Measurements from ENCODE around the gene OR2G2. TPM values are rescaled to one million over a fixed set of nuclear protein-coding genes. Genes with fewer than 3 reads are reported as not detected.

OR2G2 gene
- total RNA-seq, 1 experiment from 2014 or later = not detected

- BruUV-seq (replicated peaks) = no TSS peak
- Histone ChIP-seq H3F3A (ENCODE audit: low read length, unreplicated experiment) (no peaks in the 10 kb centered on the region), H3K9me3 (ENCODE audit: low read length) (no peaks in the 10 kb centered on the region), H2AFZ (ENCODE audit: low read length) (no peak within 1 kb of the TSS), H3K9ac (ENCODE audit: low read length) (no peak within 1 kb of the TSS), H3K79me2 (ENCODE audit: low read length) (no peaks in the 10 kb centered on the region), H3K9me2 (replicated peaks; ENCODE audit: low read length) (no peaks in the 10 kb centered on the region), H3K4me2 (ENCODE audit: low read length) (no peak within 1 kb of the TSS), H3K27ac (ENCODE audit: low read length) (no peak within 1 kb of the TSS), H3K36me3 (ENCODE audit: low read depth, low read length) (no peaks in the 10 kb centered on the region), H3K4me3 (ENCODE audit: low read length) (no peak within 1 kb of the TSS), H4K20me1 (ENCODE audit: low read length) (no peaks in the 10 kb centered on the region), H3K4me1 (ENCODE audit: insufficient read depth, low read length) (peaks cover 11% of the 10 kb centered on the region; the same call in 1 of the 2 replicates), H3K27me3 (ENCODE audit: low read length) (peaks cover 26% of the 10 kb centered on the region; the same call in 1 of the 2 replicates)
- no peak for ATAC-seq
- CTCF ChIA-PET = no interaction called here
- TF ChIP-seq, protein P1, sequence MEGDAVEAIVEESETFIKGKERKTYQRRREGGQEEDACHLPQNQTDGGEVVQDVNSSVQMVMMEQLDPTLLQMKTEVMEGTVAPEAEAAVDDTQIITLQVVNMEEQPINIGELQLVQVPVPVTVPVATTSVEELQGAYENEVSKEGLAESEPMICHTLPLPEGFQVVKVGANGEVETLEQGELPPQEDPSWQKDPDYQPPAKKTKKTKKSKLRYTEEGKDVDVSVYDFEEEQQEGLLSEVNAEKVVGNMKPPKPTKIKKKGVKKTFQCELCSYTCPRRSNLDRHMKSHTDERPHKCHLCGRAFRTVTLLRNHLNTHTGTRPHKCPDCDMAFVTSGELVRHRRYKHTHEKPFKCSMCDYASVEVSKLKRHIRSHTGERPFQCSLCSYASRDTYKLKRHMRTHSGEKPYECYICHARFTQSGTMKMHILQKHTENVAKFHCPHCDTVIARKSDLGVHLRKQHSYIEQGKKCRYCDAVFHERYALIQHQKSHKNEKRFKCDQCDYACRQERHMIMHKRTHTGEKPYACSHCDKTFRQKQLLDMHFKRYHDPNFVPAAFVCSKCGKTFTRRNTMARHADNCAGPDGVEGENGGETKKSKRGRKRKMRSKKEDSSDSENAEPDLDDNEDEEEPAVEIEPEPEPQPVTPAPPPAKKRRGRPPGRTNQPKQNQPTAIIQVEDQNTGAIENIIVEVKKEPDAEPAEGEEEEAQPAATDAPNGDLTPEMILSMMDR (conservative IDR thresholded peaks at IDR 0.05; ENCODE audit: low read depth, low read length) = no peak
- TF ChIP-seq EZH2 (IDR thresholded peaks at IDR 0.05; ENCODE audit: low read length, unreplicated experiment) = no peak
- TF ChIP-seq EZH2phosphoT487 (IDR thresholded peaks at IDR 0.05; ENCODE audit: borderline replicate concordance, low read length) = no peak
- POLR2A ChIA-PET (ENCODE audit: unreplicated experiment) = no interaction called here
- intact Hi-C loops (cut with micrococcal nuclease) = no loop called here
- no peak for DNase-seq
Observed at GRCh38 chr1:247548769-247549182, 39.4 kb upstream of the OR2G2 start, which contains the start of gene GCSAML. Gene GCSAML, plus strand, starts transcription at chr1:247549134. Its CDS starts 58 bp downstream, at chr1:247549192.

GRCh38 chr1:247551721-247552120 lies 36.4 kb upstream of the OR2G2 start:
- no peaks in the 10 kb centered on the region for H3F3A ChIP-seq (ENCODE audit: low read length, unreplicated experiment)
- no peak overlapping the region for H3K4me3 ChIP-seq (ENCODE audit: low read length)
- no TSS peak for BruUV-seq (replicated peaks)
- H3K4me2 ChIP-seq (ENCODE audit: low read length) = no peak overlapping the region
- no peaks in the 10 kb centered on the region for H3K9me2 ChIP-seq (replicated peaks; ENCODE audit: low read length)
- ATAC-seq = peak; percentile 57
- peak; percentile 71 for DNase-seq
- intact Hi-C loops (cut with micrococcal nuclease) = no loop called here
- H3K9me3 ChIP-seq (ENCODE audit: low read length) = no peaks in the 10 kb centered on the region
- H3K79me2 ChIP-seq (ENCODE audit: low read length) = no peaks in the 10 kb centered on the region
- H3K27ac ChIP-seq (ENCODE audit: low read length) = no peak overlapping the region
- peaks cover 7% of the 10 kb centered on the region; the same call in 1 of the 2 replicates for H3K27me3 ChIP-seq (ENCODE audit: low read length)
- H3K9ac ChIP-seq (ENCODE audit: low read length) = no peak overlapping the region
- H4K20me1 ChIP-seq (ENCODE audit: low read length) = no peaks in the 10 kb centered on the region
- H3K36me3 ChIP-seq (ENCODE audit: low read depth, low read length) = no peaks in the 10 kb centered on the region
- CTCF ChIA-PET = no interaction called here
- TF ChIP-seq EZH2phosphoT487 (IDR thresholded peaks at IDR 0.05; ENCODE audit: borderline replicate concordance, low read length) = no peak
- no peak for TF ChIP-seq EZH2 (IDR thresholded peaks at IDR 0.05; ENCODE audit: low read length, unreplicated experiment)
- TF ChIP-seq, protein P1 (conservative IDR thresholded peaks at IDR 0.05; ENCODE audit: low read depth, low read length) = no peak
- POLR2A ChIA-PET (ENCODE audit: unreplicated experiment) = no interaction called here
- H3K4me1 ChIP-seq (ENCODE audit: insufficient read depth, low read length) = peaks cover 11% of the 10 kb centered on the region; the same call in 1 of the 2 replicates
- no peak overlapping the region for H2AFZ ChIP-seq (ENCODE audit: low read length)

DNA sequence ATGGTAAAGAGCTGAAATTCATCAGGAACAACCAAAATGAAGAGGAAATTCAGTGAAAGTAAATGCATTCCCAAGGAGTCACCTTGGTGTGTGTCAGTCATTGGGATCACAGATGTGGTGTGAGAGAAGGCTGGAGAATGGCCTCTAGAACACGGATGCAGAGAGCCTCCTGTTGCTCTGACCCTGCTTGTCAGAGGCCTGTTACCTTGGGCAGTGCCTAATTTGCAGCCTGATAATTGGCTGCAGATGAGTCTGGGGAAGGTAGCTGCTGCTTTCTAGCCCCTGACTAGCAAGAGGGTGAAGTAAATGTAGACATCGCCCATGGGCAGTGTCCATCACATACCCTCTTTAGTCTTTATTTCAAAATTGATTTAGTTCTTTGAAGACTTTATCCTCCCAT lies 35.9 kb upstream of the OR2G2 start:
- H3K4me1 ChIP-seq (ENCODE audit: insufficient read depth, low read length) = peaks cover 11% of the 10 kb centered on the region; the same call in 1 of the 2 replicates
- H3K79me2 ChIP-seq (ENCODE audit: low read length) = no peaks in the 10 kb centered on the region
- H4K20me1 ChIP-seq (ENCODE audit: low read length) = no peaks in the 10 kb centered on the region
- DNase-seq (no peak), ATAC-seq (peak; percentile 20; the same call in 1 of the 2 replicates)
- CTCF ChIA-PET = no interaction called here
- H2AFZ ChIP-seq (ENCODE audit: low read length) = 0 out of 2 replicates have a peak overlapping the region, but pooled peaks have one; percentile 6
- peaks cover 12% of the 10 kb centered on the region for H3K27me3 ChIP-seq (ENCODE audit: low read length)
- H3K9me2 ChIP-seq (replicated peaks; ENCODE audit: low read length) = no peaks in the 10 kb centered on the region
- TF ChIP-seq EZH2phosphoT487 (IDR thresholded peaks at IDR 0.05; ENCODE audit: borderline replicate concordance, low read length) (no peak), EZH2 (IDR thresholded peaks at IDR 0.05; ENCODE audit: low read length, unreplicated experiment) (no peak)
- TF ChIP-seq, protein P1 (conservative IDR thresholded peaks at IDR 0.05; ENCODE audit: low read depth, low read length) = no peak
- POLR2A ChIA-PET (ENCODE audit: unreplicated experiment) = no interaction called here
- no peak overlapping the region for H3K9ac ChIP-seq (ENCODE audit: low read length)
- H3K9me3 ChIP-seq (ENCODE audit: low read length) = no peaks in the 10 kb centered on the region
- intact Hi-C loops (cut with micrococcal nuclease) = no loop called here
- H3K4me2 ChIP-seq (ENCODE audit: low read length) = no peak overlapping the region
- H3K27ac ChIP-seq (ENCODE audit: low read length) = no peak overlapping the region
- no peaks in the 10 kb centered on the region for H3K36me3 ChIP-seq (ENCODE audit: low read depth, low read length)
- no TSS peak for BruUV-seq (replicated peaks)
- no peaks in the 10 kb centered on the region for H3F3A ChIP-seq (ENCODE audit: low read length, unreplicated experiment)
- no peak overlapping the region for H3K4me3 ChIP-seq (ENCODE audit: low read length)

Data from PC-3 (cell line).